Stimulated activated CD4-positive, alpha-beta T cell treated with anti-CD3 and anti-CD28 coated beads, Interleukin-4, amount 100 ng/mL, for 24 hours (primary cell): ENCODE results near the gene PTPA.
"Not testable (repeated sequence)": the region's sequence is repeated elsewhere in the genome, so short reads cannot be mapped to it uniquely, and the experiment has no call there.

Experiments
- DNase-seq: peaks from one replicate; pipeline ENCODE4 v3.0.0-alpha.2; 2020

Gene PTPA

GRCh38 chr9:129109952-129110739, 1.1 kb upstream of the PTPA start:
- no peak for DNase-seq

- DNase-seq = peak; percentile 41
Observed at GRCh38 chr9:129111528-129112151, 425 bp downstream of the PTPA start.

GRCh38 chr9:129112526-129112925, 1.3 kb downstream of the PTPA start:
- not testable (repeated sequence) for DNase-seq

GRCh38 chr9:129113645-129114304, 2.6 kb downstream of the PTPA start:
- DNase-seq = no peak

- no peak for DNase-seq
Observed at GRCh38 chr9:129118799-129119198, 7.6 kb downstream of the PTPA start.

GRCh38 chr9:129121483-129121882, 10.3 kb downstream of the PTPA start:
- no peak for DNase-seq

- DNase-seq = no peak
Observed at GRCh38 chr9:129122133-129122532, 10.9 kb downstream of the PTPA start.

- not testable (repeated sequence) for DNase-seq
Observed at GRCh38 chr9:129122976-129123375, 11.8 kb downstream of the PTPA start.

- no peak for DNase-seq
Observed at GRCh38 chr9:129124506-129125069, 13.4 kb downstream of the PTPA start.

- DNase-seq = no peak
Observed at GRCh38 chr9:129125478-129125877, 14.3 kb downstream of the PTPA start.

GRCh38 chr9:129126749-129127618, 15.8 kb downstream of the PTPA start:
- no peak for DNase-seq

GRCh38 chr9:129128689-129129088, 17.5 kb downstream of the PTPA start:
- DNase-seq = no peak

GRCh38 chr9:129130271-129130670, 19.1 kb downstream of the PTPA start:
- not testable (repeated sequence) for DNase-seq

- DNase-seq = no peak
Observed at GRCh38 chr9:129130791-129131190, 19.6 kb downstream of the PTPA start.

GRCh38 chr9:129131300-129132145, 20.3 kb downstream of the PTPA start:
- DNase-seq = peak; percentile 88

- no peak for DNase-seq
Observed at GRCh38 chr9:129133082-129133481, 21.9 kb downstream of the PTPA start.

- no peak for DNase-seq
Observed at GRCh38 chr9:129135476-129135875, 24.3 kb downstream of the PTPA start.

- DNase-seq = no peak
Observed at GRCh38 chr9:129136446-129137035, 25.3 kb downstream of the PTPA start.

GRCh38 chr9:129137292-129138143, 26.3 kb downstream of the PTPA start:
- no peak for DNase-seq

GRCh38 chr9:129138144-129138462, 26.9 kb downstream of the PTPA start:
- no peak for DNase-seq
